GM23248 (cell line): Measurements from ENCODE around the gene ROR1.

Source experiments
- EZH2 ChIP-seq: fragments of 200-600 bp; sonication (generic); IDR thresholded peaks from 2 replicates; pipeline ENCODE4 v1.6.1; 2018; ENCODE audit warnings: antibody characterized with exemption, mild to moderate bottlenecking; ENCODE audit not compliant: insufficient read depth, poor library complexity, severe bottlenecking
- EZH2phosphoT487 ChIP-seq: fragments of 200-600 bp; sonication (generic); IDR thresholded peaks from 2 replicates; pipeline ENCODE4 v1.6.1; 2018; ENCODE audit warnings: antibody characterized with exemption, moderate library complexity, mild to moderate bottlenecking, low read depth; ENCODE audit not compliant: insufficient read depth

DNA sequence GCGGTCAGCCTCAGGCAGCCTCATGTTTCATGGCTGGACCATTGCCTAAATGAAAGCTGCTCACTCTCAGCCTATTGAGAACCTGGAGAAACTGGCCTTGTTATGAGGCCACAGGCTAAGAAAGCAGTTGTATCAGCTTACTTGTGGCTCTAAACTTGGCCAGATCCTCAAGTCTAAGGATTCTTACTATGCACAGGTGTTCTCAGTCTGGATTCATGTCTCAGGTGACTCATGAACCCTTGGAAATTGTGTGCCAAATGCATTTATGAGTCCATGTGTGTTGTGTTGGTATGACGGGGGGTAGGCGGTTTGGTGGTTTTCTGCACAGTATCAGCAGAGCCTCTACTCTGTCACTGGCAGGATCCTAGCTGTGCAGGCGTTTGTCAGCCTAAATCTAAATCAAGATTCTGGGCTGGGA, 90.4 kb downstream of the ROR1 start:
- TF ChIP-seq EZH2, result no peak
- TF ChIP-seq EZH2phosphoT487, result no peak
